ENCODE measurements around the gene EXD1. TPM values are rescaled to one million over a fixed set of nuclear protein-coding genes. Genes with fewer than 3 reads are reported as not detected.

EXD1 gene
- total RNA-seq, 4 donors from 2014 or later = not detected

GRCh38 chr15:41215708-41216107 lies 14.8 kb downstream of the EXD1 start:
- ATAC-seq = no peak
- Histone ChIP-seq H3K4me3 (no peak overlapping the region), H3K9me3 (no peaks in the 10 kb centered on the region), H3K27me3 (peaks cover 47% of the 10 kb centered on the region), H3K4me1 (no peaks in the 10 kb centered on the region), H3K27ac (no peak overlapping the region), H3K36me3 (no peaks in the 10 kb centered on the region)
- TF ChIP-seq EP300 (IDR thresholded peaks at IDR 0.05) = no peak
- no peak for TF ChIP-seq POLR2A (IDR thresholded peaks at IDR 0.05)
- TF ChIP-seq POLR2AphosphoS5 (IDR thresholded peaks at IDR 0.05) = no peak
- TF ChIP-seq CTCF (IDR thresholded peaks at IDR 0.05) = no peak
- 46 to 64% methylated on average over 2 of the region's 2 CpGs for WGBS, 2 donors (ENCODE audit: low coverage in 1 of 2)

GRCh38 chr15:41207687-41208448 lies 22.7 kb downstream of the EXD1 start:
- TF ChIP-seq CTCF (IDR thresholded peaks at IDR 0.05) (no peak), EP300 (IDR thresholded peaks at IDR 0.05) (no peak), POLR2AphosphoS5 (IDR thresholded peaks at IDR 0.05) (no peak), POLR2A (IDR thresholded peaks at IDR 0.05) (no peak)
- Histone ChIP-seq H3K27ac (no peak overlapping the region), H3K36me3 (no peaks in the 10 kb centered on the region), H3K4me3 (no peak overlapping the region), H3K4me1 (no peaks in the 10 kb centered on the region), H3K9me3 (no peaks in the 10 kb centered on the region), H3K27me3 (peaks cover 14% of the 10 kb centered on the region)
- WGBS, 2 donors (ENCODE audit: low coverage in 1 of 2) = 38 to 80% methylated on average over 1 to 2 of the region's 5 CpGs
- ATAC-seq = no peak

- Histone ChIP-seq H3K36me3 (no peaks in the 10 kb centered on the region), H3K4me1 (no peaks in the 10 kb centered on the region), H3K9me3 (no peaks in the 10 kb centered on the region), H3K27me3 (peaks cover 10% of the 10 kb centered on the region), H3K27ac (no peak overlapping the region), H3K4me3 (no peak overlapping the region)
- 54 to 86% methylated on average over 2 to 3 of the region's 3 CpGs for WGBS, 2 donors (ENCODE audit: low coverage in 1 of 2)
- TF ChIP-seq POLR2A (IDR thresholded peaks at IDR 0.05) = no peak
- no peak for ATAC-seq
Measured at GRCh38 chr15:41205315-41205714, 25.2 kb downstream of the EXD1 start.

- Histone ChIP-seq H3K27ac (no peak overlapping the region), H3K27me3 (peaks cover 10% of the 10 kb centered on the region), H3K4me1 (no peaks in the 10 kb centered on the region), H3K4me3 (no peak overlapping the region), H3K36me3 (no peaks in the 10 kb centered on the region), H3K9me3 (no peaks in the 10 kb centered on the region)
- no peak for ATAC-seq
- WGBS, 2 donors (ENCODE audit: low coverage in 1 of 2) = 76 to 86% methylated on average over 2 to 7 of the region's 7 CpGs
- TF ChIP-seq CTCF (IDR thresholded peaks at IDR 0.05) = no peak
- no peak for TF ChIP-seq EP300 (IDR thresholded peaks at IDR 0.05)
- no peak for TF ChIP-seq POLR2A (IDR thresholded peaks at IDR 0.05)
- no peak for TF ChIP-seq POLR2AphosphoS5 (IDR thresholded peaks at IDR 0.05)
Measured at GRCh38 chr15:41203395-41203794, 27.2 kb downstream of the EXD1 start.

GRCh38 chr15:41199470-41199869 lies 31.1 kb downstream of the EXD1 start:
- TF ChIP-seq EP300 (IDR thresholded peaks at IDR 0.05) (no peak), POLR2A (IDR thresholded peaks at IDR 0.05) (no peak)
- no peaks in the 10 kb centered on the region for H3K36me3 ChIP-seq
- H3K27ac ChIP-seq = no peak overlapping the region
- no peaks in the 10 kb centered on the region for H3K9me3 ChIP-seq
- H3K4me1 ChIP-seq = no peaks in the 10 kb centered on the region
- no peak for ATAC-seq
- H3K27me3 ChIP-seq = no peaks in the 10 kb centered on the region
- no peak overlapping the region for H3K4me3 ChIP-seq

GRCh38 chr15:41194444-41194843 lies 36.1 kb downstream of the EXD1 start:
- Histone ChIP-seq H3K36me3 (no peaks in the 10 kb centered on the region), H3K9me3 (no peaks in the 10 kb centered on the region), H3K27me3 (no peaks in the 10 kb centered on the region), H3K27ac (no peak overlapping the region), H3K4me1 (peaks cover 0 to 8% (median 0%) of the 10 kb centered on the region in 3 donors), H3K4me3 (no peak overlapping the region)
- 67 to 83% methylated on average over 1 of the region's 1 CpG for WGBS, 2 donors (ENCODE audit: low coverage in 1 of 2)
- no peak for ATAC-seq
- TF ChIP-seq POLR2A (IDR thresholded peaks at IDR 0.05) (no peak), POLR2AphosphoS5 (IDR thresholded peaks at IDR 0.05) (no peak), CTCF (IDR thresholded peaks at IDR 0.05) (no peak)
